Measurements from ENCODE around the gene TMEM9.
A peak's percentile ranks its signal among the peaks of the same experiment; 100 is the strongest.

TMEM9 gene

DNA sequence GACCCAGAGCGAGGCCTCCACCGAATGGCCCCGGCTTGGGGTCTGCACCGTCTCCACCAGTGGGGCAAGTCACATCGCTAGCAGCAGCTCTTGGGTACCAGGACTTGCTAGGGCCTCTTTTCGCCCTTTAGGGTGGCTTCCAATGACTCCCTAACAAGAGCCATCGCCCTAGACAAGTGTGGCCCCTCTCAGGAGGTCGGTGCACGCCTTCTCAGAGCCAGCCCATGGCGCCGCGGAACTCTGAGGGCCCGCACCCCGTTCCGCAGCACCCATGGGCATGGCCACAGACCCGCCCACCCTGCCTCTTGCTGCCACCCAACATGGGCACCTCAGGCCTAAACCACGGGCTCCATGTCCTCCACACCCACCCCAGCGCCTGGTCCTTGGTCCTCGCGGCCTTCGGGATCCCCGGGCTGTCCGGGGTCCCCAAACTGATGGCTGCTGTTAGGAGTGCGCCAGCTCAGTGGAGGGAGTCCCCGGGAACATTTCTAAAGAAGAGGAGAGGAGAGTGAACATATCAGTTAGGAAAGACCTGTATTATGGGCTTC is 38.8 kb downstream of the TMEM9 start:
- no peak overlapping the region for H3K4me3 ChIP-seq (ENCODE audit: low read depth, low read length)
- in situ Hi-C loops (cut with HindIII; ENCODE audit: low sequenced_read_pairs): no loop called here
- DNase-seq (ENCODE audit: low read depth): no peak
- TF ChIP-seq, protein P1, sequence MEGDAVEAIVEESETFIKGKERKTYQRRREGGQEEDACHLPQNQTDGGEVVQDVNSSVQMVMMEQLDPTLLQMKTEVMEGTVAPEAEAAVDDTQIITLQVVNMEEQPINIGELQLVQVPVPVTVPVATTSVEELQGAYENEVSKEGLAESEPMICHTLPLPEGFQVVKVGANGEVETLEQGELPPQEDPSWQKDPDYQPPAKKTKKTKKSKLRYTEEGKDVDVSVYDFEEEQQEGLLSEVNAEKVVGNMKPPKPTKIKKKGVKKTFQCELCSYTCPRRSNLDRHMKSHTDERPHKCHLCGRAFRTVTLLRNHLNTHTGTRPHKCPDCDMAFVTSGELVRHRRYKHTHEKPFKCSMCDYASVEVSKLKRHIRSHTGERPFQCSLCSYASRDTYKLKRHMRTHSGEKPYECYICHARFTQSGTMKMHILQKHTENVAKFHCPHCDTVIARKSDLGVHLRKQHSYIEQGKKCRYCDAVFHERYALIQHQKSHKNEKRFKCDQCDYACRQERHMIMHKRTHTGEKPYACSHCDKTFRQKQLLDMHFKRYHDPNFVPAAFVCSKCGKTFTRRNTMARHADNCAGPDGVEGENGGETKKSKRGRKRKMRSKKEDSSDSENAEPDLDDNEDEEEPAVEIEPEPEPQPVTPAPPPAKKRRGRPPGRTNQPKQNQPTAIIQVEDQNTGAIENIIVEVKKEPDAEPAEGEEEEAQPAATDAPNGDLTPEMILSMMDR (IDR thresholded peaks at IDR 0.05; ENCODE audit: low read depth, low read length, missing control alignments): no peak

DNA sequence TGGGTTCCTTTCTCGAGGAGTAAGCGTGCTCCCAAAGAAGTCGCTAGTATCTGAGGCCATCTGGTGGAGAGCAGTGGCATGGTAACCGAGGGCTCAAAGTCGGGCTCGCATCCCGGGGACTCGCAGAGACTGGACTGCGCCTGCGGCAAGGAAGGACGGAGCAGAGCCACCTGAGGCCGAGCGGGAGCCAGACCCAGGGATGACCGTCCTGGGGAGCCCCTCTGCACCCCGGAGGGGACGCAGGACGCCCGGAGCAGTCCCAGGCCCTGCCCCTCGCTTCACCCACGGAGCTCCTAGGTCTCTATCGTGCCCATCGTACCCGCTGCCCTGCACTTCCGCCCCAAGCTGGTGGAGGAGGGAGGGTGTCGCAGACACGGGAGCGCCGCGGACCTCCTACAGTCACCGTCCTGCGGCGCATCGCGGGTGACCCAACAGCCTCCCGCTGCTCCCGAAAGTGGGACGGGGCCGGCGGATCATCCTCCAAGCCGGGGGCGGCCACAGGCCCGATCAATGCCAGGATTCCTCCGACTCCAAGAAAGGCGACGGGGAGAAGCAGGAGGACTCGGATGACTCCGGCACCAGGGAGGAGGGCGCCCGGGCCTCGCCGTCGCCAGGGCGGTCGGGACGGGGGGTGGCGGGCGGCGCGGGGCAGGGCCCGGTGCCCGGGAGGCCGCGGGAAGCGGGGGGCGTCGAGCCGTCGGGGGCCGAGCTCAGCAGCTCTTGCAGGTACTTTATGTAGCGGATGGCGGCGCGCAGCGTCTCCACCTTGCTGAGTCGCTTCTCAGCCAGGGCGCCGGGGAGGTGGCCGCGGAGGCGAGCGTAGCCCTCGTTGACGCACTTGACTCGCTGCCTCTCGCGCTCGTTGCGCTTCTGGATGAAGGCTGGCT is 39.8 kb downstream of the TMEM9 start:
- peak overlapping the region; percentile 54 for H3K4me3 ChIP-seq (ENCODE audit: low read depth, low read length)
- TF ChIP-seq, protein P1 (IDR thresholded peaks at IDR 0.05; ENCODE audit: low read depth, low read length, missing control alignments): peak; percentile 82
- in situ Hi-C loops (cut with HindIII; ENCODE audit: low sequenced_read_pairs): no loop called here
- peak; percentile 79 for DNase-seq (ENCODE audit: low read depth)

DNA sequence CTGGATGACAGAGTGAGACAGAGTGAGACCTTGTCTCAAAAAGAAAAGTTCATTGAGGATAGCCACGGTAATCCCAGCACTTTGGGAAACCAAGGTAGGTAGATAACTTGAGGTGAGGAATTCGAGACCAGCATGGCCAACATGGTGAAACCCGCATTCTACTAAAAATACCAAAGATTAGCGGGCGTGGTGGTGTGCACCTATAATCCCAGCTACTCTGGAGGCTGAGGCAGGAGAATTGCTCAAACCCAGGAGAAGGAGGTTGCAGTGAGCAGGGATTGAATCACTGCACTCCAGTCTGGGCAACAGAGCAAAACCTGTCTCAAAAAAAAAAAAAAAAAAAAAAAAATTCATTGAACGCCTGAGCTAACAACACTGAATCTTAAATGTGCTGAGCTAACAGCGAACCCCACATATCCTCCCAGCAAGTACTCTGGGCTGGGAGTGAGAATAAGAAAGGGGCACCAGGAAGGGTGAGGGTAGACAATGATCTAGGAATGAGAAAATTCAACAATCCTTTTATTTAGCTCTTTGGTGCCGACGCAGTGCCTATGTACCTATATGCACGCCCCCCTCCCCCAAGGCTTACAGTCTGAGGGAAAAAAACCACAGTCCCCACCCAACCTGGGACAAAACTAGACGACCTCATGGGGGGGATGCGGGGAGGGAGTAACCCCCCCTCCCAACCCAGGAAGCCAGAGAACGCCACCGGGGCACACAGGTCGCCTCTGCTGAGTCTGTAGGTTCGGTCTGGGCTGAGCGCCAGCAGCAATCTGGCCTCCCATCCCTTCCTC is 40.6 kb downstream of the TMEM9 start:
- peak overlapping the region; percentile 54 for H3K4me3 ChIP-seq (ENCODE audit: low read depth, low read length)
- no peak for DNase-seq (ENCODE audit: low read depth)

DNA sequence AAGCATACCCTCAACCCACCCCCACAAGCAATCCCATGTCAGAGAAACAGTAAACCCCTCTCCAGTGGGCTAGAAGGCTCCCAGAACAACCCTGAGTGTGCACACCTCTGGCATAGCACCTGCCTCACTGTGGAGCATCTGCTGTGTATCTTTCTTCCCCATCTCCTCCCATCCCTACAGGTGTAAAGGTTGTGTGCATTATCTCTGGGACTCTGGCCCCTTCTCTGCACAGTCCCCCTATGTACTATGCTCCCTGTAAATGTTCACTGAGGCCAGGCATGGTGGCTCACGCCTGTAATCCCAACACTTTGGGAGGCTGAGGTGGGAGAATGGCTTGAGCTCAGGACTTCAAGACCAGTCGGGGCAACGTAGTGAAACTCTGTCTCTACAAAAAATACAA is 41.3 kb downstream of the TMEM9 start:
- H3K4me3 ChIP-seq (ENCODE audit: low read depth, low read length): no peak overlapping the region
- TF ChIP-seq, protein P1 (IDR thresholded peaks at IDR 0.05; ENCODE audit: low read depth, low read length, missing control alignments): no peak
- in situ Hi-C loops (cut with HindIII; ENCODE audit: low sequenced_read_pairs): no loop called here
- no peak for DNase-seq (ENCODE audit: low read depth)

More for the DNA sequence above, 40.6 kb downstream of the TMEM9 start:
- TF ChIP-seq, protein P1 (IDR thresholded peaks at IDR 0.05; ENCODE audit: low read depth, low read length, missing control alignments): no peak
- in situ Hi-C loops (cut with HindIII; ENCODE audit: low sequenced_read_pairs): no loop called here

DNA sequence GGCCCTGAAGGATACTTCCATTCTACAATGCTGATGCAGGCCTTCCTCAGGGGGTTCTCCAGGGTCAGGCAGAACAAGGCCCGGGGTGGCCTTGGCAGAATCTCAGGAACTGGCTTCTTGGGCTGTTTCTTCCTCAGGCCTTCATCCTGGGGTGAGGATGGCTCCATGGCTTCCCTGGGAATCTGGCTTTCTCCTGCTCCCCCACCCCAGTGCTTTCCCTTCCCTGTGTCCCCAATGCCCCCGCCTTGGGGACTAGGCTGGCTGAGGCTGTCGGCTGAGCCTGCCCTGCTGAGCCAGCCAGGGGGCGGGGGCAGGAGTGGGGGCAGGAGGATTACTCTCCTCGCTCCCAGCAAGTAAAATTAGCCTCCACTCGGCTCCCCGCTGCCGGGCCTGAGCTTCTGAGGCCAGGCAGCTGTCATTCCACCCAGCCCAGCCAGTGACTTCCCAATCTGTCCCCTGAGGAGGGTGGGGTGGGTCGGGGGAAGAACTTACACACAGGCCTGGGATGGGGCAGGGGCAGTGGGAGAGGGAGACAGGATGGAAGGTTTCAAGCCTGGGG is 42.0 kb downstream of the TMEM9 start, which contains the start of gene CACNA1S:
CACNA1S (minus strand) TSS at position 254 of the 559 bp plus-strand sequence; CDS start at position 167, 87 bp downstream.
- H3K4me3 ChIP-seq (ENCODE audit: low read depth, low read length): no peak within 1 kb of the TSS
- in situ Hi-C loops (cut with HindIII; ENCODE audit: low sequenced_read_pairs): no loop called here
- TF ChIP-seq, protein P1 (IDR thresholded peaks at IDR 0.05; ENCODE audit: low read depth, low read length, missing control alignments): no peak
- DNase-seq (ENCODE audit: low read depth): no peak

DNA sequence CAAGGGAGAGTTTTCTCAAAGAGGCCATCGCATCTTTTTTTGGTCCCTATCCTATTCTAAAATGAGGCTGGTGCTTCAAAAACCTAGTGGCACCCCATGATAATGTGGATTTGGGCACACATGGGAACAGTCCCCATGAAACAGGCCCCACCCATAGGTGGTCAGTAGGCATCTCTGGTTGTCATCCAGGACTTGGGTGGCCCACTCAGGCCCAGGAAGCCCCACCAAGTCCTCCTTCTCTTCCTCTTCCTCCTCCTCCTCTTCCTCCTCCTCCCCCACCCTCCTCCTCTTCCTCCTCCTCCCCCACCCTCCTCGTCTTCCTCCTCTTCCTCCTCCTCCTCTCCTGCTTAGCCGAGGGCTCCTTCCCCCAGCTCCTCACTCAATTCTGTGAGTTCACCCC is 42.6 kb downstream of the TMEM9 start:
- H3K4me3 ChIP-seq (ENCODE audit: low read depth, low read length): no peak overlapping the region
- in situ Hi-C loops (cut with HindIII; ENCODE audit: low sequenced_read_pairs): no loop called here
- DNase-seq (ENCODE audit: low read depth): no peak
- TF ChIP-seq, protein P1 (IDR thresholded peaks at IDR 0.05; ENCODE audit: low read depth, low read length, missing control alignments): no peak
